Measurements from ENCODE around the gene EML1. TPM values are rescaled to one million over a fixed set of nuclear protein-coding genes. Genes with fewer than 3 reads are reported as not detected.

The EML1 gene
- total and polyA plus RNA-seq, 2 experiments from 2014 or later = 22.9 to 31.9 TPM

- Histone ChIP-seq H3K27me3 (no peaks in the 10 kb centered on the region), H2AFZ (no peak overlapping the region), H3K9me3 (ENCODE audit: low read depth) (no peaks in the 10 kb centered on the region), H3K9me2 (replicated peaks; ENCODE audit: insufficient read depth) (no peaks in the 10 kb centered on the region), H3K4me1 (ENCODE audit: insufficient read depth) (peaks cover 11% of the 10 kb centered on the region), H3K27ac (no peak overlapping the region), H3K79me2 (no peaks in the 10 kb centered on the region), H3K4me2 (no peak overlapping the region), H4K20me1 (ENCODE audit: insufficient read depth, poor library complexity, severe bottlenecking) (no peaks in the 10 kb centered on the region), H3K36me3 (replicated peaks; ENCODE audit: insufficient read depth, low read depth) (no peaks in the 10 kb centered on the region), H3K4me3 (no peak overlapping the region)
- WGBS (ENCODE audit: low lambda C conversion rate, missing lambda C conversion rate) = 59% methylated on average over 7 of the region's 7 CpGs
- DNase-seq (ENCODE audit: low spot score) = peak; percentile 81
- TF ChIP-seq CTCF (IDR thresholded peaks at IDR 0.05; ENCODE audit: poor library complexity) (peak; percentile 83), EZH2 (IDR thresholded peaks at IDR 0.05; ENCODE audit: borderline replicate concordance) (no peak), EZH2phosphoT487 (IDR thresholded peaks at IDR 0.05; ENCODE audit: low read depth, severe bottlenecking, unreplicated experiment) (no peak)
These were observed 91.8 kb downstream of the EML1 start for GRCh38 chr14:99884834-99885648.

- no peaks in the 10 kb centered on the region for H3K9me3 ChIP-seq (ENCODE audit: low read depth)
- H4K20me1 ChIP-seq (ENCODE audit: insufficient read depth, poor library complexity, severe bottlenecking) = no peaks in the 10 kb centered on the region
- no peak for DNase-seq (ENCODE audit: low spot score)
- peaks cover 6% of the 10 kb centered on the region for H3K4me1 ChIP-seq (ENCODE audit: insufficient read depth)
- no peaks in the 10 kb centered on the region for H3K36me3 ChIP-seq (replicated peaks; ENCODE audit: insufficient read depth, low read depth)
- H2AFZ ChIP-seq = no peak overlapping the region
- 76% methylated on average over 3 of the region's 3 CpGs for WGBS (ENCODE audit: low lambda C conversion rate, missing lambda C conversion rate)
- H3K4me3 ChIP-seq = no peak overlapping the region
- no peak for TF ChIP-seq EZH2 (IDR thresholded peaks at IDR 0.05; ENCODE audit: borderline replicate concordance)
- TF ChIP-seq EZH2phosphoT487 (IDR thresholded peaks at IDR 0.05; ENCODE audit: low read depth, severe bottlenecking, unreplicated experiment) = no peak
- no peak for TF ChIP-seq CTCF (IDR thresholded peaks at IDR 0.05; ENCODE audit: poor library complexity)
- no peaks in the 10 kb centered on the region for H3K27me3 ChIP-seq
- H3K27ac ChIP-seq = no peak overlapping the region
- H3K9me2 ChIP-seq (replicated peaks; ENCODE audit: insufficient read depth) = no peaks in the 10 kb centered on the region
- H3K4me2 ChIP-seq = no peak overlapping the region
- no peaks in the 10 kb centered on the region for H3K79me2 ChIP-seq
These were observed 92.4 kb downstream of the EML1 start for GRCh38 chr14:99885649-99885958.

GRCh38 chr14:99887407-99887806 is 94.2 kb downstream of the EML1 start:
- no peak overlapping the region for H2AFZ ChIP-seq
- no peaks in the 10 kb centered on the region for H4K20me1 ChIP-seq (ENCODE audit: insufficient read depth, poor library complexity, severe bottlenecking)
- no peaks in the 10 kb centered on the region for H3K79me2 ChIP-seq
- H3K27ac ChIP-seq = no peak overlapping the region
- no peaks in the 10 kb centered on the region for H3K36me3 ChIP-seq (replicated peaks; ENCODE audit: insufficient read depth, low read depth)
- no peak overlapping the region for H3K4me3 ChIP-seq
- no peaks in the 10 kb centered on the region for H3K9me2 ChIP-seq (replicated peaks; ENCODE audit: insufficient read depth)
- TF ChIP-seq CTCF (IDR thresholded peaks at IDR 0.05; ENCODE audit: poor library complexity) = no peak
- TF ChIP-seq EZH2 (IDR thresholded peaks at IDR 0.05; ENCODE audit: borderline replicate concordance) = no peak
- TF ChIP-seq EZH2phosphoT487 (IDR thresholded peaks at IDR 0.05; ENCODE audit: low read depth, severe bottlenecking, unreplicated experiment) = no peak
- DNase-seq (ENCODE audit: low spot score) = no peak
- no peaks in the 10 kb centered on the region for H3K27me3 ChIP-seq
- no peaks in the 10 kb centered on the region for H3K9me3 ChIP-seq (ENCODE audit: low read depth)
- no peaks in the 10 kb centered on the region for H3K4me1 ChIP-seq (ENCODE audit: insufficient read depth)
- H3K4me2 ChIP-seq = no peak overlapping the region
- WGBS (ENCODE audit: low lambda C conversion rate, missing lambda C conversion rate) = 97% methylated on average over 9 of the region's 9 CpGs

Measured in hepatocyte (in vitro differentiated cells).